ENCODE results near the gene RELL2.

RELL2 gene

GRCh38 chr5:141650851-141651727 is 14.3 kb downstream of the RELL2 start, which contains the start of gene FCHSD1:
Gene FCHSD1 (minus strand): TSS chr5:141651418. CDS start chr5:141651368, 50 bp downstream.
- DNase-seq, result peak; percentile 90

DNA sequence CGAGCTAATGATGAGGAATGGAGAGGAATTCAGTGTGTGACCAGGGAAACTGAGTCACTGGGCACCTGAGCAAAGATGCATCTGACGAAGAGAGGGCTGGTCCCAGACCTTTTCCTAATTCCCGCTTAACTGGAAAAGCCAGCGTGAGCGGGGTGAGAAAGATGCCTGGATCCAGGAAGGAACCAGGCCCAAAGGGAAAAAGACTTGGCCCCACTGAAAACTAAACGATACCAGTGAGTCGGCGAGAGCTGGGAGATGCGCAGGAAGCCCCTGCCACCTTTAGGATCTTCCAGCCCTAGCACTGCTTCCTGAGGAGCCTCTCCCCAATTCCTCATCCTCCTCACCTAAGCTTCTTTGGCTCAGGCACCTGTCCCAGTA is 14.9 kb downstream of the RELL2 start:
- DNase-seq, result no peak

GRCh38 chr5:141654298-141654697 is 17.5 kb downstream of the RELL2 start:
- DNase-seq, result no peak

- DNase-seq, result no peak
Observed at GRCh38 chr5:141655020-141655419, 18.2 kb downstream of the RELL2 start.

DNA sequence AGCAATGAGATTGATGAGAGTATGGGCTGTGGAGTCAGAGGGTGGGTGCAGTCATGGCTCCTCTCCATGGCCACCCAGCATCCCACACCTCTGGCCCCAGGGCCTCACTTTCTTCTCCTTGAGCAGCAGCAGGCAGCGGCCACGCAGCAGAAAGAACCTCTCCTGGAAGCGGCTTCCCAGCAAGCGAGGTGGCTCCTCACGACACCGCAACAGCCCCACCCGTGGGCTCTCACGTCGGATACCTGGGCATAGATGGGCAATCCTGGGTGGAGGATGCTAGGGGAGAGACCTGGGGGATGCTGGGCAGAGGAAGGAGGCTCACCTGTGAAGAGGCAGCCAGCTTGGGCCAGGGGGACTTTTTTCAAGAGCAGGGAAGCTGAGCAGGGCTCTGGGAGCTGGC is 19.6 kb downstream of the RELL2 start:
- DNase-seq, result no peak

- DNase-seq, result no peak
Observed at GRCh38 chr5:141657404-141657803, 20.6 kb downstream of the RELL2 start.

GRCh38 chr5:141657937-141658545 is 21.2 kb downstream of the RELL2 start:
- DNase-seq, result peak; percentile 18

- DNase-seq, result no peak
Observed at GRCh38 chr5:141662028-141662427, 25.2 kb downstream of the RELL2 start.

GRCh38 chr5:141663506-141663905 is 26.7 kb downstream of the RELL2 start:
- no peak for DNase-seq

DNA sequence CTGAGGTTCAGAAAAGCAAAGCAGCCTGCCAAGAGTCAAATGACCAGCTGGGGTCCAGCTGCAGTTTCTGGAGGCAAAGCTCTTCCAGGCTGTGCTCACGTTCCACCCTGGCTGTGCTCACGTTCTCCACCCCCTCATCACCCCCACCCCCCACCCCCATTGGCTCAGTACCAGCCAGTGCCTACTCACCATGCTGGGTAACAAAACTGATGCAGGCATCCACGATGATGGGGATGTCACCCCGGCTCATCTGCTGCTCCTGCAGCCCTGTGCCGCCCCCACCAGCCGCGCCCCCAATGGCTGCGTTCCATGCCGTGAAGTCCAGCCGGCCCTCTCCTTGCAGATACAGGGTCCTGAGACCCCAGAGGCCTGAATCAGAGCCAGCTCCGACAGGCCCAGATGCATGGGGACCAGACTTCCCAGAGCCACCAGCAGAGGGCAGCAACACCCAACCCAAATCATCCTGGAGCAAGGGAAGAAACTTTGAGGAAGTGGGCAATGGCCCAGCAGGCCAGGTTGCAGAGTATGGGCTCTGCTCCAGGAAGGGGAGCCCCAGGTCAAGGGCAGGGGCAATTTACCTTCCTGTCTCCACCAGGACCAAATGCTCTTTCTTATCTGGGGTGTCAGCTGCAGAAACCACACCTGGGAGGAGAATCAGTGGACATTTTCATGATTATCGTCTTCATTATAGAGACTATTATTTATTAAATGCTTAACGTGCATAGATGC is 28.1 kb downstream of the RELL2 start:
- peak; percentile 76 for DNase-seq

DNA sequence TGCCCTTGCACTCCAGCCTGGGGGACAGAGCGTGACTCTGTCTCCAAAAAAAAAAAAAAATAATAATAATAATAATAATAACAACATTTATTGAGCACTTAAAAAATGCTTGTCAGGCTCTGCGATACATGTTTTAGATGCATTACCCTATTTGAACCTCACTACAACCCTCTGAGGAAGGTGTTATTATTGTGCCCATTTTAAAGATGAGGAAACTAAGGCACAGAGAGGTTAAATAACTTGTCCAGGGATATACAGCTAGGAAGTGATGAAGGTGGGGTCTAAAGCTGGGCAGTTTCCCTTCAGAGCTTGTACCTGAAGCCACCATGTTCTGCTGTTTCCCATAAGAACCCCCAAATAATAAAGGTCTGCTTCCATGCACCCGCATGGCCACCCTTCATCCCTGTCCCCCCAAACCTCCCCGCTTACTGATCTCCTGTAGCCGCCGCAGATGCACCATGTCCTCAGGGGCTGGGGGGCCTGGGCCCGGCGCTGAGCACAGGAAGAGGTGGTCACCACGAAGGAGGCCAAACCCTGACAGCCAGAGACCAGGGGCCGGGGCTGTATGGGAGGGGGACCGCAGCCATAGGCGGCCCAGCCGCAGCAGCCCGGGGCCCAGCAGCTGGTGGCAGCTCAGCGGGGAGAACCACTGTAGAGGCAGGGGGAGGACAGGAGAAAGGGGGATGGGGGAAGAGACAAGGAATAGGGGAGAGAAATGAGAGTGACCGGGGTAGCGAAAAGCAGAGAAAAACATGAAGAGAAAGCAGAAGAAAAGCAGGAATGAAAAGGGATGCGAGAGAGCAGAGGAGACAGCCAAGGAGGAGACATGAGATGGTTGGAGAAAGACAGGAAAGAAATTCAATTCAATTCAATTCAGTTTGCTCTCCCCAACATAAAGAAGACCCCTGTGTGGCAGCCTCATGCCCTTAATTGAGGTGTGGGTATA is 29.5 kb downstream of the RELL2 start:
- no peak for DNase-seq

- DNase-seq, result no peak
Observed at GRCh38 chr5:141668601-141669265, 31.9 kb downstream of the RELL2 start.

DNA sequence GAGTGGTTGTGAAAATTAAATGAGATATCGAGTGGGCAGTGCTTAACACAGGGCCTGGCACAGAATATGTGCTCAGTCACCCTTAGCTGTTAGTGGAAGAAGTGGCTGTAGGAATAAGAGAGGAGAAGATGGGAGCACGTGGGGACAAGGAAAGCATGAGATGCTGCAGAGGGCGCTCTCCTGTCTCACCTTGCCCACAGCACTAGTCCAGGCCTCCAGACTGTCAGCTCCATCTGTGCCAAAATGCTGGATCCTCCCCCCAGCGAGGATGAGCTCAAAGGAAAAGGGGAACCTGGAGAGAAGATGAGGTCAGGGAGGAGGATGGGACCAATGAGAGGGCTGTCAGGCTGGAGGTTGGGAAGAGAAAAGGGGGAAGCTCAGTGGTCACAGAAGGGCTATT is 32.7 kb downstream of the RELL2 start:
- no peak for DNase-seq

- DNase-seq, result no peak
Observed at GRCh38 chr5:141672071-141672840, 35.5 kb downstream of the RELL2 start.

- no peak for DNase-seq
Observed at GRCh38 chr5:141672841-141673813, 36.3 kb downstream of the RELL2 start.

- DNase-seq, result no peak
Observed at GRCh38 chr5:141674747-141675146, 38.0 kb downstream of the RELL2 start.

GRCh38 chr5:141675672-141676071 is 38.9 kb downstream of the RELL2 start:
- no peak for DNase-seq

DNA sequence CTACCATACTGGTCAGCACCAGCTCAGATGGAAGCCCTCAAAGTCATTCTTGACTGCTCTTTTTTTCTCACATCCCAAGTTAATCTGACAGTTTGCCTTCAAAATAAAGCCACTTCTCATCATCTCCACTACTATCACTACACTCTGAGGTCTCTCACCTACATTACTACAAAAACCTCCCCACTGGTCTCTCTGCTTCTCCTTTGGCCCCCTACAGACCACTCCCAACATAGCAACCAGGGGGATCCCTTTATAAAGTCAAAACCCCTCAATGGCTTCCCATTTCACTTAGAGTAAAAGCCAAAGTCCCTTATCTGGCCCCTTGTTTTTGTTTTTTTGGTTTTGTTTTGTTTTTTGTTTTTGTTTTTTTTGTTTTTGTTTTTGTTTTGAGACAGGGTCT is 40.6 kb downstream of the RELL2 start:
- DNase-seq, result no peak

GRCh38 chr5:141680178-141680577 is 43.4 kb downstream of the RELL2 start:
- DNase-seq, result no peak

DNA sequence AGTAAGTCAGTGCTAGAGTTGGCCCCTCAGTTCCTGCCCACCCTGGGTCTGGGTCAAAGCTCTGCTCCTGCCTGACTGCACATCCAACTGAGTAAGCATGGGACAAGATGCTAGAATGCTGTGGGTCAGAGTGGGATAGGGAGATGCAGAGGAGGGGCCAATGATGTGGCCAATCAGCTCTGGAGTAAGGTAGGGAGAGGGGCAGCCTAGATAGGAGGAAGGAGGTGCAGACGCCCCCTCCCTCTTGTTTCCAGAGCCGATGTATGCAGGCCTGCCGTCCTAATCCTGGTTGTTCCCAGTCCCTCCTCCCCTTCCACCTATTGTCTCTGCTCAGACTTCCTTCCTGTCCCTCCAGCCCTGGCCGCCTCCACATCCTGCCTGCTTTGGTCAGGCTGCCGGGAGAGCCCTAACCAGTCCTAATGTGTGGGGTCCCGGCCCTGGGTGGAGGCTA is 44.0 kb downstream of the RELL2 start:
- DNase-seq, result no peak

Data from activated CD4-positive, alpha-beta T cell treated with anti-CD3 and anti-CD28 coated beads, Interleukin-2, amount 50 U/mL, for 16 hours (primary cell).